ENCODE measurements around the gene SPSB3.

The SPSB3 gene

DNA sequence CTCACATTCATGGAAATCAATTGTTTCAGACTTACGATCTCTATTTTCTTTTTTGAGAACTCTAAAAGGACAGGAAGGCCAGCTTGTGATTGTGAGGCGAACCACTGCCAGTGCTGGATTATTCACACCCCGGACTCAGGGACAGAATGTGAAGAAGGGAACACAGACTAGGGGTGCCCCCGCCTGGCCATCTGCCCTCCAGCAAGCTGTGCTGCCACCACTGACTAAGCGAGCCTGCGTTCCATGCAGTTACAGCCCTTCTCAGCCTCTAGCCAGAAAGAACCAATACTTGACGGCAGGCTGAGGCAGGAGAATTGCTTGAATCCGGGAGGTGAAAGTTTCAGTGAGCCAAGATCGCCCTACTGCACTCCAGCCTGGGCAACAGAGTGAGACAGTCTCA is 41.5 kb upstream of the SPSB3 start:
- CTCF ChIA-PET = interaction anchor here (0.6 kb wide), 1 partner anchor 11 kb away, joined by 3 read pairs; no protein-coding TSS in a partner anchor
- no peaks in the 10 kb centered on the region for H3K4me1 ChIP-seq (ENCODE audit: control insufficient read depth, insufficient read depth, low read length)
- TF ChIP-seq SCRT2 (tag by site-specific recombination; IDR thresholded peaks at IDR 0.05) (no peak), ZNF202 (tag by site-specific recombination; IDR thresholded peaks at IDR 0.05; ENCODE audit: borderline replicate concordance) (no peak), ZNF311 (tag by site-specific recombination; IDR thresholded peaks at IDR 0.05; ENCODE audit: borderline replicate concordance) (no peak), ZNF585B (tag by site-specific recombination; IDR thresholded peaks at IDR 0.05) (peak; percentile 54), ZNF354C (tag by site-specific recombination; IDR thresholded peaks at IDR 0.05; ENCODE audit: borderline replicate concordance, low read depth) (no peak)
- TF ChIP-seq, protein P1, sequence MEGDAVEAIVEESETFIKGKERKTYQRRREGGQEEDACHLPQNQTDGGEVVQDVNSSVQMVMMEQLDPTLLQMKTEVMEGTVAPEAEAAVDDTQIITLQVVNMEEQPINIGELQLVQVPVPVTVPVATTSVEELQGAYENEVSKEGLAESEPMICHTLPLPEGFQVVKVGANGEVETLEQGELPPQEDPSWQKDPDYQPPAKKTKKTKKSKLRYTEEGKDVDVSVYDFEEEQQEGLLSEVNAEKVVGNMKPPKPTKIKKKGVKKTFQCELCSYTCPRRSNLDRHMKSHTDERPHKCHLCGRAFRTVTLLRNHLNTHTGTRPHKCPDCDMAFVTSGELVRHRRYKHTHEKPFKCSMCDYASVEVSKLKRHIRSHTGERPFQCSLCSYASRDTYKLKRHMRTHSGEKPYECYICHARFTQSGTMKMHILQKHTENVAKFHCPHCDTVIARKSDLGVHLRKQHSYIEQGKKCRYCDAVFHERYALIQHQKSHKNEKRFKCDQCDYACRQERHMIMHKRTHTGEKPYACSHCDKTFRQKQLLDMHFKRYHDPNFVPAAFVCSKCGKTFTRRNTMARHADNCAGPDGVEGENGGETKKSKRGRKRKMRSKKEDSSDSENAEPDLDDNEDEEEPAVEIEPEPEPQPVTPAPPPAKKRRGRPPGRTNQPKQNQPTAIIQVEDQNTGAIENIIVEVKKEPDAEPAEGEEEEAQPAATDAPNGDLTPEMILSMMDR (tag by site-specific recombination; IDR thresholded peaks at IDR 0.05) = peak; percentile 38
- TF ChIP-seq, protein P2, sequence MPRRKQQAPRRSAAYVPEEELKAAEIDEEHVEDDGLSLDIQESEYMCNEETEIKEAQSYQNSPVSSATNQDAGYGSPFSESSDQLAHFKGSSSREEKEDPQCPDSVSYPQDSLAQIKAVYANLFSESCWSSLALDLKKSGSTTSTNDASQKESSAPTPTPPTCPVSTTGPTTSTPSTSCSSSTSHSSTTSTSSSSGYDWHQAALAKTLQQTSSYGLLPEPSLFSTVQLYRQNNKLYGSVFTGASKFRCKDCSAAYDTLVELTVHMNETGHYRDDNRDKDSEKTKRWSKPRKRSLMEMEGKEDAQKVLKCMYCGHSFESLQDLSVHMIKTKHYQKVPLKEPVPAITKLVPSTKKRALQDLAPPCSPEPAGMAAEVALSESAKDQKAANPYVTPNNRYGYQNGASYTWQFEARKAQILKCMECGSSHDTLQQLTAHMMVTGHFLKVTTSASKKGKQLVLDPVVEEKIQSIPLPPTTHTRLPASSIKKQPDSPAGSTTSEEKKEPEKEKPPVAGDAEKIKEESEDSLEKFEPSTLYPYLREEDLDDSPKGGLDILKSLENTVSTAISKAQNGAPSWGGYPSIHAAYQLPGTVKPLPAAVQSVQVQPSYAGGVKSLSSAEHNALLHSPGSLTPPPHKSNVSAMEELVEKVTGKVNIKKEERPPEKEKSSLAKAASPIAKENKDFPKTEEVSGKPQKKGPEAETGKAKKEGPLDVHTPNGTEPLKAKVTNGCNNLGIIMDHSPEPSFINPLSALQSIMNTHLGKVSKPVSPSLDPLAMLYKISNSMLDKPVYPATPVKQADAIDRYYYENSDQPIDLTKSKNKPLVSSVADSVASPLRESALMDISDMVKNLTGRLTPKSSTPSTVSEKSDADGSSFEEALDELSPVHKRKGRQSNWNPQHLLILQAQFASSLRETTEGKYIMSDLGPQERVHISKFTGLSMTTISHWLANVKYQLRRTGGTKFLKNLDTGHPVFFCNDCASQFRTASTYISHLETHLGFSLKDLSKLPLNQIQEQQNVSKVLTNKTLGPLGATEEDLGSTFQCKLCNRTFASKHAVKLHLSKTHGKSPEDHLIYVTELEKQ (tag by site-specific recombination; IDR thresholded peaks at IDR 0.05; ENCODE audit: borderline replicate concordance) = no peak
- TF ChIP-seq, protein P3, sequence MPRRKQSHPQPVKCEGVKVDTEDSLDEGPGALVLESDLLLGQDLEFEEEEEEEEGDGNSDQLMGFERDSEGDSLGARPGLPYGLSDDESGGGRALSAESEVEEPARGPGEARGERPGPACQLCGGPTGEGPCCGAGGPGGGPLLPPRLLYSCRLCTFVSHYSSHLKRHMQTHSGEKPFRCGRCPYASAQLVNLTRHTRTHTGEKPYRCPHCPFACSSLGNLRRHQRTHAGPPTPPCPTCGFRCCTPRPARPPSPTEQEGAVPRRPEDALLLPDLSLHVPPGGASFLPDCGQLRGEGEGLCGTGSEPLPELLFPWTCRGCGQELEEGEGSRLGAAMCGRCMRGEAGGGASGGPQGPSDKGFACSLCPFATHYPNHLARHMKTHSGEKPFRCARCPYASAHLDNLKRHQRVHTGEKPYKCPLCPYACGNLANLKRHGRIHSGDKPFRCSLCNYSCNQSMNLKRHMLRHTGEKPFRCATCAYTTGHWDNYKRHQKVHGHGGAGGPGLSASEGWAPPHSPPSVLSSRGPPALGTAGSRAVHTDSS (tag by site-specific recombination; IDR thresholded peaks at IDR 0.05) = no peak
- no peak overlapping the region for H3K27ac ChIP-seq (ENCODE audit: extremely low read depth, low read depth, low read length)
- H3K9me3 ChIP-seq (ENCODE audit: control insufficient read depth, insufficient read depth, low read depth, low read length) = no peaks in the 10 kb centered on the region
- POLR2A ChIA-PET = interaction anchor here (0.6 kb wide), 1 partner anchor 134 kb away, joined by 3 read pairs; no protein-coding TSS in a partner anchor
- peaks cover 0 to 35% of the 10 kb centered on the region in 2 experiments; a peak in 2 of 3 replicates for H3K36me3 ChIP-seq (ENCODE audit: control insufficient read depth in 2 of 2, insufficient read depth in 1 of 2, low read length in 2 of 2)
- H3K4me3 ChIP-seq (ENCODE audit: low read depth, low read length) = no peak overlapping the region

DNA sequence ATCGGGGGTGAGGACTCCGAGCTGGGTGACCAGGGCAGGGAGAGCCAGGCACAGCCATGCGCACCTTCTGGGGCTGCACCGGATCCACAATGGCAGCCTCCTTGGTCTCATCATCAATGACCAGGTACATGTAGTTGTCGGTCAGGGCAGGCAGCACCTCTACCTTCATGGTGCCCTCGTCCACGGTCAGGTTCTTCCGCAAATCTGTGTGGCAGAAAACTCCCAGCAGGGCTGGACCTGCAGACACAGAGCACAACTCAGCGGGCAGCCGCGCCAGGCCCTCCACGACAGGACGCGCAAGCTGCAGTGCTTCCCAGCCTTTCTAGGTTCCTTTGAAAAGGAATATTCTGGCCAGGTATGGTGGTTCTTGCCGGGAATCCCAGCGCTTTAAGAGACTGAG is 40.4 kb upstream of the SPSB3 start:
- H3K9me3 ChIP-seq (ENCODE audit: control insufficient read depth, insufficient read depth, low read depth, low read length) = no peaks in the 10 kb centered on the region
- no peak overlapping the region for H3K27ac ChIP-seq (ENCODE audit: extremely low read depth, low read depth, low read length)
- no peaks in the 10 kb centered on the region for H3K4me1 ChIP-seq (ENCODE audit: control insufficient read depth, insufficient read depth, low read length)
- ChIA-PET POLR2A (no interaction called here), CTCF (no interaction called here)
- H3K36me3 ChIP-seq (ENCODE audit: control insufficient read depth in 2 of 2, insufficient read depth in 1 of 2, low read length in 2 of 2) = peaks cover 0 to 43% of the 10 kb centered on the region in 2 experiments; a peak in 2 of 3 replicates
- TF ChIP-seq, protein P4, sequence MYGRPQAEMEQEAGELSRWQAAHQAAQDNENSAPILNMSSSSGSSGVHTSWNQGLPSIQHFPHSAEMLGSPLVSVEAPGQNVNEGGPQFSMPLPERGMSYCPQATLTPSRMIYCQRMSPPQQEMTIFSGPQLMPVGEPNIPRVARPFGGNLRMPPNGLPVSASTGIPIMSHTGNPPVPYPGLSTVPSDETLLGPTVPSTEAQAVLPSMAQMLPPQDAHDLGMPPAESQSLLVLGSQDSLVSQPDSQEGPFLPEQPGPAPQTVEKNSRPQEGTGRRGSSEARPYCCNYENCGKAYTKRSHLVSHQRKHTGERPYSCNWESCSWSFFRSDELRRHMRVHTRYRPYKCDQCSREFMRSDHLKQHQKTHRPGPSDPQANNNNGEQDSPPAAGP (tag by site-specific recombination; IDR thresholded peaks at IDR 0.05) = no peak
- H3K4me3 ChIP-seq (ENCODE audit: low read depth, low read length) = no peak overlapping the region

DNA sequence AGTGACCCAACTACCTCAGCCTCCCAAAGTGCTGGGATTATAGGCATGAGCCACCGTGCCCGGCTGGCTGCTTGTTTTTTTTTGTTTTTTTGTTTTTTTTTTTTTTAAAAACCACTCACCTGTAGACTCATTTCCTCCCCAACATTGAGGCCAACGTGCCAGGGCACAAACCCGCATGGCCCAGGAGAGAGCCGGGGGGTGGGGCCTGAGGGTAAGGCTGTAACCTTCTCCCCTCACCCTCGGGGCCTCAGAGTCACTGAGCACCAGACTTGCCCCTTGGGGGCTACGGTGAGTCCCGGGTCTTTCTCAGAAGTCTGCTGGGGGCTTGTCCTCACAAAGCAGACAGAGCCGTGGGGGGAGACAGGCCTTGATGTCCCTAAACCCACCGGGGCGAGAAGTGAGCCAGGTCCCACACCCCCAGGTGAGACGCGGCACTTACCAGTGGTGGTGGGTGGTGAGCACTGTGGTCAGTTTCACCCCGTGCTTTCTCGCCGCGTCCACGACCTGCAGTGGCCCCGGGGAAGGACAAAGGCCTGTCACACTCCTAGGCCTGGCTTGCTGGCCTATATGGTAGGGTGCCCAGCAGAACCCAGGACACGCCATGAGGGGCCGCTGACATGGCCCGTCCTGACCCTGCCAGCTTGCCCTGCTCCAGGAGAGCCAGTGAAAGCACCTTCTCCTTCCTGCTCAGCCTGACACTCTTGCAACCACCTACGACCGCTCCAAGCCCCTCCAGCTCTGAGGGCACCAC is 39.7 kb upstream of the SPSB3 start:
- Histone ChIP-seq H3K4me3 (ENCODE audit: low read depth, low read length) (no peak overlapping the region), H3K36me3 (ENCODE audit: control insufficient read depth in 2 of 2, insufficient read depth in 1 of 2, low read length in 2 of 2) (peaks cover 0 to 51% of the 10 kb centered on the region in 2 experiments; a peak in 2 of 3 replicates), H3K9me3 (ENCODE audit: control insufficient read depth, insufficient read depth, low read depth, low read length) (no peaks in the 10 kb centered on the region), H3K27ac (ENCODE audit: extremely low read depth, low read depth, low read length) (no peak overlapping the region), H3K4me1 (ENCODE audit: control insufficient read depth, insufficient read depth, low read length) (no peaks in the 10 kb centered on the region)
- POLR2A ChIA-PET = no interaction called here
- CTCF ChIA-PET = no interaction called here
- TF ChIP-seq, protein P5, sequence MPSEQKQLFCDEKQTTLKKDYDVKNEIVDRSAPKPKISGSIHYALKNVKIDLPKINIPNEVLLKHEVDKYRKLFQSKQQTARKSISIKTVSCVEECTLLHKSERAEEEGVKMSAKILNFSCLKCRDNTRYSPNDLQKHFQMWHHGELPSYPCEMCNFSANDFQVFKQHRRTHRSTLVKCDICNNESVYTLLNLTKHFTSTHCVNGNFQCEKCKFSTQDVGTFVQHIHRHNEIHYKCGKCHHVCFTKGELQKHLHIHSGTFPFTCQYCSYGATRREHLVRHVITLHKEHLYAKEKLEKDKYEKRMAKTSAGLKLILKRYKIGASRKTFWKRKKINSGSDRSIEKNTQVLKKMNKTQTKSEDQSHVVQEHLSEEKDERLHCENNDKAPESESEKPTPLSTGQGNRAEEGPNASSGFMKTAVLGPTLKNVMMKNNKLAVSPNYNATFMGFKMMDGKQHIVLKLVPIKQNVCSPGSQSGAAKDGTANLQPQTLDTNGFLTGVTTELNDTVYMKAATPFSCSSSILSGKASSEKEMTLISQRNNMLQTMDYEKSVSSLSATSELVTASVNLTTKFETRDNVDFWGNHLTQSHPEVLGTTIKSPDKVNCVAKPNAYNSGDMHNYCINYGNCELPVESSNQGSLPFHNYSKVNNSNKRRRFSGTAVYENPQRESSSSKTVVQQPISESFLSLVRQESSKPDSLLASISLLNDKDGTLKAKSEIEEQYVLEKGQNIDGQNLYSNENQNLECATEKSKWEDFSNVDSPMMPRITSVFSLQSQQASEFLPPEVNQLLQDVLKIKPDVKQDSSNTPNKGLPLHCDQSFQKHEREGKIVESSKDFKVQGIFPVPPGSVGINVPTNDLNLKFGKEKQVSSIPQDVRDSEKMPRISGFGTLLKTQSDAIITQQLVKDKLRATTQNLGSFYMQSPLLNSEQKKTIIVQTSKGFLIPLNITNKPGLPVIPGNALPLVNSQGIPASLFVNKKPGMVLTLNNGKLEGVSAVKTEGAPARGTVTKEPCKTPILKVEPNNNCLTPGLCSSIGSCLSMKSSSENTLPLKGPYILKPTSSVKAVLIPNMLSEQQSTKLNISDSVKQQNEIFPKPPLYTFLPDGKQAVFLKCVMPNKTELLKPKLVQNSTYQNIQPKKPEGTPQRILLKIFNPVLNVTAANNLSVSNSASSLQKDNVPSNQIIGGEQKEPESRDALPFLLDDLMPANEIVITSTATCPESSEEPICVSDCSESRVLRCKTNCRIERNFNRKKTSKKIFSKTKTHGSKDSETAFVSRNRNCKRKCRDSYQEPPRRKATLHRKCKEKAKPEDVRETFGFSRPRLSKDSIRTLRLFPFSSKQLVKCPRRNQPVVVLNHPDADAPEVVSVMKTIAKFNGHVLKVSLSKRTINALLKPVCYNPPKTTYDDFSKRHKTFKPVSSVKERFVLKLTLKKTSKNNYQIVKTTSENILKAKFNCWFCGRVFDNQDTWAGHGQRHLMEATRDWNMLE (tag by site-specific recombination; conservative IDR thresholded peaks at IDR 0.05; ENCODE audit: low read depth) = no peak
- TF ChIP-seq ZNF121 (tag by site-specific recombination; IDR thresholded peaks at IDR 0.05) (no peak), ZFP37 (tag by site-specific recombination; IDR thresholded peaks at IDR 0.05) (no peak), ZNF394 (tag by site-specific recombination; IDR thresholded peaks at IDR 0.05; ENCODE audit: borderline replicate concordance) (no peak), ZNF169 (tag by site-specific recombination; IDR thresholded peaks at IDR 0.05) (no peak), ZNF175 (tag by site-specific recombination; IDR thresholded peaks at IDR 0.05) (no peak)
